ENCODE data around the gene ST6GAL1.

DNA sequence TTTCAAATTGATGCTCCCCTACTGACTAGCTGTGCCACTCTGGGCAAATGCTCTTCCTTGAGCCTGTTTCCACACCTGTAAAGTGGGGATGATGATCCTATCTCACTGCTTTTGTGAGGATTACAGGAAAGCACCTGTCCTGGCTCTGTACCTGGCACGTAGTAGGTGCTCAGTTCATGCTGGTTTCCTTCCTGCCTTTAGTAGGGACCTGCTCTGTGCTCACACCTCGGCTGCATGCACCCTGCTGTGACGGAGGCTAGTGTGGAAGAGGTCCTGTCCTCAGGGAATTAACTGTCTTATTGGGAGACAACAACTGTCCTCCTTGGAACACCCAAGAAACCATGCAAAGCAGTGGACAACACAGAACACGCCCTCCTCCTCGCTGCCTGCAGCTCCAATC, 147.2 kb downstream of the ST6GAL1 start:
- TF ChIP-seq GATA3 (IDR thresholded peaks at IDR 0.05; ENCODE audit: low read depth, low read length) (no peak), GATA2 (IDR thresholded peaks at IDR 0.05; ENCODE audit: low read depth, low read length) (no peak)
